ENCODE results near the gene STOML1. TPM values are rescaled to one million over a fixed set of nuclear protein-coding genes. Genes with fewer than 3 reads are reported as not detected.

The STOML1 gene
- total and polyA plus RNA-seq, 9 of the 15 experiments (the other 6 are each of a cell fraction or from before 2014, with no cell fraction given) = 0.25 to 9.7 (median 4.6) TPM

- DNase-seq (ENCODE audit: extremely low read depth in 1 of 4, low spot score in 3 of 4) (no peak), FAIRE-seq (no peak), ATAC-seq (peak; percentile 40; the same call in 1 of the 3 replicates)
- intact Hi-C loops (cut with micrococcal nuclease) (no loop called here), in situ Hi-C loops (cut with MboI) (no loop called here)
- Histone ChIP-seq H3K36me3 (ENCODE audit: control insufficient read depth, insufficient read depth, low read length) (no peaks in the 10 kb centered on the region), H2AFZ (ENCODE audit: low read depth, low read length) (no peak overlapping the region), H3K27me3 (ENCODE audit: control insufficient read depth in 2 of 2, insufficient read depth in 2 of 2, low read length in 2 of 2) (peaks cover 14 to 60% of the 10 kb centered on the region in 2 experiments; a peak in 4 of 5 replicates), H3K9me1 (ENCODE audit: control insufficient read depth, insufficient read depth, low read length) (no peaks in the 10 kb centered on the region), H3K79me2 (ENCODE audit: control insufficient read depth, insufficient read depth, low read length) (no peaks in the 10 kb centered on the region), H3K27ac (ENCODE audit: extremely low read depth, low read depth, low read length) (no peak overlapping the region), H3K4me2 (ENCODE audit: insufficient read depth, low read length) (no peak overlapping the region), H3K9ac (ENCODE audit: insufficient read depth in 1 of 2, low read depth in 2 of 2, low read length in 2 of 2) (no peak overlapping the region), H3K4me1 (replicated peaks in 1 of 2; ENCODE audit: control insufficient read depth in 2 of 2, insufficient read depth in 2 of 2, low read length in 2 of 2) (peaks cover 0 to 4% of the 10 kb centered on the region in 2 experiments; a peak in 1 of 5 replicates), H4K20me1 (replicated peaks; ENCODE audit: control insufficient read depth, insufficient read depth, low read length) (0 out of 2 replicates have a peak, but pooled peaks cover 9% of the 10 kb centered on the region), H3K4me3 (no peak overlapping the region), H3K9me3 (replicated peaks; ENCODE audit: control insufficient read depth, insufficient read depth, low read depth, low read length) (no peaks in the 10 kb centered on the region)
- ChIA-PET POLR2A (interaction anchor here (0.7 kb wide), 1 partner anchor 18 kb away, joined by 3 read pairs; no protein-coding TSS in a partner anchor), CTCF (ENCODE audit: low intra/inter-chr PET ratio) (no interaction called here)
- WGBS (ENCODE audit: insufficient coverage, low coverage, missing lambda C conversion rate) = 23% methylated on average over 3 of the region's 4 CpGs
- peak; percentile 34; the same call in 1 of the 2 replicates for TF ChIP-seq CEBPG (CRISPR knock-in tag; IDR thresholded peaks at IDR 0.05)
- no peak for TF ChIP-seq CEBPG (tag; conservative IDR thresholded peaks at IDR 0.05 in 1 of 2, IDR thresholded peaks at IDR 0.05 in 1 of 2)
- TF ChIP-seq ZNF384 (IDR thresholded peaks at IDR 0.05; ENCODE audit: low read depth, low read length) = no peak
- BruUV-seq (replicated peaks) = no TSS peak
These were observed 56.5 kb downstream of the STOML1 start for GRCh38 chr15:73935547-73935946.

- BruUV-seq (replicated peaks) = no TSS peak
- Histone ChIP-seq H3K27me3 (ENCODE audit: control insufficient read depth in 2 of 2, insufficient read depth in 2 of 2, low read length in 2 of 2) (peaks cover 14 to 60% of the 10 kb centered on the region in 2 experiments; a peak in 4 of 5 replicates), H3K27ac (ENCODE audit: extremely low read depth, low read depth, low read length) (no peak overlapping the region), H3K4me1 (replicated peaks in 1 of 2; ENCODE audit: control insufficient read depth in 2 of 2, insufficient read depth in 2 of 2, low read length in 2 of 2) (peaks cover 0 to 4% of the 10 kb centered on the region in 2 experiments; a peak in 1 of 5 replicates), H3K9me1 (ENCODE audit: control insufficient read depth, insufficient read depth, low read length) (no peaks in the 10 kb centered on the region), H2AFZ (ENCODE audit: low read depth, low read length) (no peak overlapping the region), H3K9me3 (replicated peaks; ENCODE audit: control insufficient read depth, insufficient read depth, low read depth, low read length) (no peaks in the 10 kb centered on the region), H3K4me2 (ENCODE audit: insufficient read depth, low read length) (no peak overlapping the region), H3K9ac (ENCODE audit: insufficient read depth in 1 of 2, low read depth in 2 of 2, low read length in 2 of 2) (no peak overlapping the region), H3K79me2 (ENCODE audit: control insufficient read depth, insufficient read depth, low read length) (no peaks in the 10 kb centered on the region), H4K20me1 (replicated peaks; ENCODE audit: control insufficient read depth, insufficient read depth, low read length) (0 out of 2 replicates have a peak, but pooled peaks cover 6% of the 10 kb centered on the region), H3K36me3 (ENCODE audit: control insufficient read depth, insufficient read depth, low read length) (no peaks in the 10 kb centered on the region), H3K4me3 (no peak overlapping the region)
- DNase-seq (ENCODE audit: extremely low read depth in 1 of 4, low spot score in 3 of 4) = no peak
- in situ Hi-C loops (cut with MboI) (no loop called here), intact Hi-C loops (cut with micrococcal nuclease) (no loop called here)
- FAIRE-seq = no peak
- ChIA-PET POLR2A (interaction anchor here (0.6 kb wide), 1 partner anchor 618 kb away, joined by 3 read pairs; no protein-coding TSS in a partner anchor), CTCF (ENCODE audit: low intra/inter-chr PET ratio) (no interaction called here)
- TF ChIP-seq TOE1 (IDR thresholded peaks at IDR 0.05; ENCODE audit: borderline replicate concordance) (no peak), TOE1 (CRISPR knock-in tag; IDR thresholded peaks at IDR 0.05; ENCODE audit: borderline replicate concordance, low read depth) (no peak), FOXJ2 (tag; IDR thresholded peaks at IDR 0.05) (no peak), CBX2 (IDR thresholded peaks at IDR 0.05; ENCODE audit: insufficient read depth, low read length, poor library complexity, severe bottlenecking) (no peak), BRF1 (IDR thresholded peaks at IDR 0.05; ENCODE audit: borderline replicate concordance, extremely low read depth, insufficient read length) (no peak), ZNF140 (CRISPR knock-in tag; IDR thresholded peaks at IDR 0.05) (no peak), NFATC3 (IDR thresholded peaks at IDR 0.05) (no peak), ZBTB33 (CRISPR knock-in tag; IDR thresholded peaks at IDR 0.05) (no peak), ZKSCAN3 (CRISPR knock-in tag; IDR thresholded peaks at IDR 0.05) (no peak), FOXA3 (CRISPR knock-in tag; conservative IDR thresholded peaks at IDR 0.05 in 1 of 2, IDR thresholded peaks at IDR 0.05 in 1 of 2) (no peak), HIVEP1 (CRISPR knock-in tag; IDR thresholded peaks at IDR 0.05) (no peak), GATAD2A (IDR thresholded peaks at IDR 0.05) (no peak)
- WGBS (ENCODE audit: insufficient coverage, low coverage, missing lambda C conversion rate) = 2% methylated on average over 7 of the region's 7 CpGs
- ATAC-seq = no peak
These were observed 57.8 kb downstream of the STOML1 start for GRCh38 chr15:73934281-73934680.
